Measurements from ENCODE around the gene NPAS3. TPM values are rescaled to one million over a fixed set of nuclear protein-coding genes. Genes with fewer than 3 reads are reported as not detected.

NPAS3 gene
- total and polyA plus RNA-seq, 2 donors (not counting 3 experiments of a cell fraction or from before 2014, with no cell fraction given): 0.10 to 0.13 TPM

- ChIA-PET CTCF (interaction anchor here (1.1 to 13.1 kb wide), 4 partner anchors 10 to 263 kb away, joined by 3 to 407 read pairs (median 8); no protein-coding TSS in a partner anchor), POLR2A (no interaction called here)
- TF ChIP-seq JUN (IDR thresholded peaks at IDR 0.05; ENCODE audit: borderline replicate concordance, insufficient read depth, insufficient read length, low read depth): no peak
- TF ChIP-seq CTCF (IDR thresholded peaks at IDR 0.05; ENCODE audit: extremely low read depth in 1 of 2, insufficient read depth in 1 of 2, low read depth in 1 of 2, low read length in 2 of 2): no peak
- TF ChIP-seq MAX (IDR thresholded peaks at IDR 0.05; ENCODE audit: insufficient read depth, insufficient read length): no peak
- TF ChIP-seq GATA2 (IDR thresholded peaks at IDR 0.05; ENCODE audit: insufficient read depth, insufficient read length, low read depth, low read length): no peak
- Histone ChIP-seq H3K4me3 (replicated peaks in 1 of 3; ENCODE audit: insufficient read depth in 1 of 3, low read depth in 1 of 3, low read length in 3 of 3) (no peak overlapping the region), H3K9me1 (replicated peaks; ENCODE audit: control insufficient read depth, extremely low read depth, insufficient read depth, low read length) (no peaks in the 10 kb centered on the region), H4K20me1 (replicated peaks; ENCODE audit: control insufficient read depth, extremely low read depth, insufficient read depth, low read length) (no peaks in the 10 kb centered on the region), H2AFZ (ENCODE audit: low read depth, low read length) (no peak overlapping the region), H3K36me3 (ENCODE audit: control insufficient read depth in 2 of 2, extremely low read depth in 1 of 2, insufficient read depth in 2 of 2, low read length in 2 of 2) (no peaks in the 10 kb centered on the region), H3K27me3 (ENCODE audit: control insufficient read depth in 2 of 2, insufficient read depth in 2 of 2, low read length in 2 of 2) (peaks cover 1 to 2% of the 10 kb centered on the region in 2 experiments), H3K4me1 (ENCODE audit: control insufficient read depth, extremely low read depth, insufficient read depth, low read length) (no peaks in the 10 kb centered on the region), H3K9me3 (replicated peaks; ENCODE audit: control insufficient read depth, insufficient read depth, low read length) (no peaks in the 10 kb centered on the region), H3K9ac (replicated peaks; ENCODE audit: extremely low read depth, insufficient read depth, low read length) (no peak overlapping the region), H3K27ac (ENCODE audit: insufficient read depth, low read depth, low read length) (no peak overlapping the region), H3K79me2 (ENCODE audit: control insufficient read depth, insufficient read depth, low read length) (no peaks in the 10 kb centered on the region), H3K4me2 (ENCODE audit: insufficient read depth, low read length) (no peak overlapping the region)
- dilution Hi-C loops (cut with MboI; ENCODE audit: extremely low pct_ligation_motif_present, low sequenced_read_pairs): no loop called here
- DNase-seq (ENCODE audit: low read depth, low spot score): no peak
- no TSS peak for BruUV-seq (replicated peaks)
- no peak for FAIRE-seq
- intact Hi-C loops (cut with micrococcal nuclease): no loop called here
Observed at GRCh38 chr14:33833706-33834465, 895.2 kb downstream of the NPAS3 start.

All from endothelial cell of umbilical vein (primary cell).